ENCODE data around the gene SCIN. TPM values are rescaled to one million over a fixed set of nuclear protein-coding genes. Genes with fewer than 3 reads are reported as not detected.

Gene SCIN
- total RNA-seq, 4 donors from 2014 or later: 0.32 to 1.0 (median 0.66) TPM

- H3K4me3 ChIP-seq: no peak overlapping the region
- H3K4me1 ChIP-seq: peaks cover 2 to 15% (median 14%) of the 10 kb centered on the region in 4 donors
- H3K27me3 ChIP-seq: peaks cover 0 to 39% (median 11%) of the 10 kb centered on the region in 4 donors
- no peaks in the 10 kb centered on the region for H3K9me3 ChIP-seq
- TF ChIP-seq, protein P1, sequence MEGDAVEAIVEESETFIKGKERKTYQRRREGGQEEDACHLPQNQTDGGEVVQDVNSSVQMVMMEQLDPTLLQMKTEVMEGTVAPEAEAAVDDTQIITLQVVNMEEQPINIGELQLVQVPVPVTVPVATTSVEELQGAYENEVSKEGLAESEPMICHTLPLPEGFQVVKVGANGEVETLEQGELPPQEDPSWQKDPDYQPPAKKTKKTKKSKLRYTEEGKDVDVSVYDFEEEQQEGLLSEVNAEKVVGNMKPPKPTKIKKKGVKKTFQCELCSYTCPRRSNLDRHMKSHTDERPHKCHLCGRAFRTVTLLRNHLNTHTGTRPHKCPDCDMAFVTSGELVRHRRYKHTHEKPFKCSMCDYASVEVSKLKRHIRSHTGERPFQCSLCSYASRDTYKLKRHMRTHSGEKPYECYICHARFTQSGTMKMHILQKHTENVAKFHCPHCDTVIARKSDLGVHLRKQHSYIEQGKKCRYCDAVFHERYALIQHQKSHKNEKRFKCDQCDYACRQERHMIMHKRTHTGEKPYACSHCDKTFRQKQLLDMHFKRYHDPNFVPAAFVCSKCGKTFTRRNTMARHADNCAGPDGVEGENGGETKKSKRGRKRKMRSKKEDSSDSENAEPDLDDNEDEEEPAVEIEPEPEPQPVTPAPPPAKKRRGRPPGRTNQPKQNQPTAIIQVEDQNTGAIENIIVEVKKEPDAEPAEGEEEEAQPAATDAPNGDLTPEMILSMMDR (IDR thresholded peaks at IDR 0.05): no peak
- TF ChIP-seq EP300 (IDR thresholded peaks at IDR 0.05) (no peak), POLR2A (IDR thresholded peaks at IDR 0.05; ENCODE audit: low read depth) (no peak), POLR2AphosphoS5 (IDR thresholded peaks at IDR 0.05) (no peak)
- no peaks in the 10 kb centered on the region for H3K36me3 ChIP-seq
- 93% methylated on average over 2 of the region's 2 CpGs for WGBS
- no peak for DNase-seq (ENCODE audit: extremely low spot score)
- intact Hi-C loops (cut with DNase I): no loop called here
- H3K27ac ChIP-seq (replicated peaks in 1 of 4): no peak overlapping the region
These were observed 4.6 kb upstream of the SCIN start for GRCh38 chr7:12565873-12566272.

- no peak overlapping the region for H3K4me3 ChIP-seq
- no peaks in the 10 kb centered on the region for H3K36me3 ChIP-seq
- 55% methylated on average over 1 of the region's 1 CpG for WGBS
- DNase-seq (ENCODE audit: extremely low spot score): no peak
- H3K27me3 ChIP-seq: peaks cover 0 to 49% (median 14%) of the 10 kb centered on the region in 4 donors
- TF ChIP-seq, protein P1 (IDR thresholded peaks at IDR 0.05): no peak
- no peak for TF ChIP-seq EP300 (IDR thresholded peaks at IDR 0.05)
- no peak for TF ChIP-seq POLR2AphosphoS5 (IDR thresholded peaks at IDR 0.05)
- TF ChIP-seq POLR2A (IDR thresholded peaks at IDR 0.05; ENCODE audit: low read depth): no peak
- peaks cover 6 to 19% (median 17%) of the 10 kb centered on the region in 4 donors for H3K4me1 ChIP-seq
- H3K27ac ChIP-seq (replicated peaks in 1 of 4): no peak overlapping the region
- intact Hi-C loops (cut with DNase I): no loop called here
- no peaks in the 10 kb centered on the region for H3K9me3 ChIP-seq
These were observed 3.5 kb upstream of the SCIN start for GRCh38 chr7:12567015-12567414.

DNA sequence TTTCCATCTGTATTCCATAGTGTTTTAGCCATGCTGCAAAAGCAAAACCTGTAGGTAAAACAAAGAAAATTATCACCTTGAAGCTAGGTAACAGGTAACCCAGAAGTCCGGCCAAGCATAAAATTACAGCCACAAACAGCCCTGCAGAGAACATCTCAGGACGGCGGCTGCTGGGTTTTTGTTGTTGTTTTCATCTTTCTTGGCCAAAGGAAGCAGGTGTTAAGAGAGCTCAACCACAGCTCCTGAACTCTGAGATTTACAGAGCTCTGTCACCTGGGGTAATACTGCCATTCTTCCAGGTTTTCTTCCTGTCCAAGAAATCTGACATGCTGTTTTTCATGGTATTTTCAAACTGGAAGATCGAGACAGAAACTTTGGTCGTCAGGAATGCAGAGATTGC is 847 bp upstream of the SCIN start:
- intact Hi-C loops (cut with DNase I): no loop called here
- H3K27ac ChIP-seq (replicated peaks in 1 of 4): no peak overlapping the region
- WGBS: 38% methylated on average over 5 of the region's 5 CpGs
- no peaks in the 10 kb centered on the region for H3K9me3 ChIP-seq
- peaks cover 6 to 19% (median 17%) of the 10 kb centered on the region in 4 donors for H3K4me1 ChIP-seq
- DNase-seq (ENCODE audit: extremely low spot score): no peak
- peak overlapping the region in 2 of 4 donors; percentile 52 to 57 for H3K4me3 ChIP-seq
- H3K36me3 ChIP-seq: no peaks in the 10 kb centered on the region
- peaks cover 0 to 49% (median 14%) of the 10 kb centered on the region in 4 donors for H3K27me3 ChIP-seq
- TF ChIP-seq POLR2A (IDR thresholded peaks at IDR 0.05; ENCODE audit: low read depth) (no peak), POLR2AphosphoS5 (IDR thresholded peaks at IDR 0.05) (no peak), EP300 (IDR thresholded peaks at IDR 0.05) (no peak)
- TF ChIP-seq, protein P1 (IDR thresholded peaks at IDR 0.05): no peak

GRCh38 chr7:12570168-12570533 is 369 bp upstream of the SCIN start:
- Histone ChIP-seq H3K36me3 (no peaks in the 10 kb centered on the region), H3K27ac (replicated peaks in 1 of 4) (no peak overlapping the region), H3K4me1 (peaks cover 6 to 19% (median 17%) of the 10 kb centered on the region in 4 donors), H3K27me3 (peaks cover 0 to 49% (median 14%) of the 10 kb centered on the region in 4 donors), H3K9me3 (no peaks in the 10 kb centered on the region), H3K4me3 (peak overlapping the region; percentile 45 to 57 (median 50))
- no peak for DNase-seq (ENCODE audit: extremely low spot score)
- TF ChIP-seq, protein P1 (IDR thresholded peaks at IDR 0.05): no peak
- TF ChIP-seq POLR2AphosphoS5 (IDR thresholded peaks at IDR 0.05) (no peak), POLR2A (IDR thresholded peaks at IDR 0.05; ENCODE audit: low read depth) (no peak), EP300 (IDR thresholded peaks at IDR 0.05) (no peak)
- WGBS: 6% methylated on average over 10 of the region's 10 CpGs
- intact Hi-C loops (cut with DNase I): no loop called here

GRCh38 chr7:12571691-12572090 is 1.2 kb downstream of the SCIN start:
- Histone ChIP-seq H3K9me3 (no peaks in the 10 kb centered on the region), H3K27me3 (peaks cover 0 to 45% (median 14%) of the 10 kb centered on the region in 4 donors), H3K27ac (replicated peaks in 1 of 4) (no peak overlapping the region), H3K36me3 (no peaks in the 10 kb centered on the region), H3K4me3 (no peak overlapping the region), H3K4me1 (peaks cover 6 to 19% (median 17%) of the 10 kb centered on the region in 4 donors)
- DNase-seq (ENCODE audit: extremely low spot score): no peak
- intact Hi-C loops (cut with DNase I): no loop called here
- TF ChIP-seq POLR2AphosphoS5 (IDR thresholded peaks at IDR 0.05): no peak
- TF ChIP-seq, protein P1 (IDR thresholded peaks at IDR 0.05): no peak
- TF ChIP-seq POLR2A (IDR thresholded peaks at IDR 0.05; ENCODE audit: low read depth): no peak
- no peak for TF ChIP-seq EP300 (IDR thresholded peaks at IDR 0.05)
- WGBS: 81% methylated on average over 5 of the region's 5 CpGs

All from esophagus muscularis mucosa (tissue), 4 donors.